ENCODE data around the gene LRP1.
A peak's percentile ranks its signal among the peaks of the same experiment; 100 is the strongest.

Gene LRP1

GRCh38 chr12:57230381-57231155 is 102.3 kb downstream of the LRP1 start:
- no peak overlapping the region for H3K27ac ChIP-seq
- H3K4me1 ChIP-seq (ENCODE audit: control insufficient read depth in 1 of 2, insufficient read depth in 1 of 2, low read depth in 1 of 2, low read length in 1 of 2), result peaks cover 29 to 36% of the 10 kb centered on the region in 2 experiments
- peaks cover 46% of the 10 kb centered on the region for H3K27me3 ChIP-seq
- no peaks in the 10 kb centered on the region for H3K9me3 ChIP-seq
- peak overlapping the region in 1 of 2 experiments; percentile 51 for H3K4me3 ChIP-seq (ENCODE audit: low read depth in 1 of 2, low read length in 1 of 2)
- TF ChIP-seq, protein P1, sequence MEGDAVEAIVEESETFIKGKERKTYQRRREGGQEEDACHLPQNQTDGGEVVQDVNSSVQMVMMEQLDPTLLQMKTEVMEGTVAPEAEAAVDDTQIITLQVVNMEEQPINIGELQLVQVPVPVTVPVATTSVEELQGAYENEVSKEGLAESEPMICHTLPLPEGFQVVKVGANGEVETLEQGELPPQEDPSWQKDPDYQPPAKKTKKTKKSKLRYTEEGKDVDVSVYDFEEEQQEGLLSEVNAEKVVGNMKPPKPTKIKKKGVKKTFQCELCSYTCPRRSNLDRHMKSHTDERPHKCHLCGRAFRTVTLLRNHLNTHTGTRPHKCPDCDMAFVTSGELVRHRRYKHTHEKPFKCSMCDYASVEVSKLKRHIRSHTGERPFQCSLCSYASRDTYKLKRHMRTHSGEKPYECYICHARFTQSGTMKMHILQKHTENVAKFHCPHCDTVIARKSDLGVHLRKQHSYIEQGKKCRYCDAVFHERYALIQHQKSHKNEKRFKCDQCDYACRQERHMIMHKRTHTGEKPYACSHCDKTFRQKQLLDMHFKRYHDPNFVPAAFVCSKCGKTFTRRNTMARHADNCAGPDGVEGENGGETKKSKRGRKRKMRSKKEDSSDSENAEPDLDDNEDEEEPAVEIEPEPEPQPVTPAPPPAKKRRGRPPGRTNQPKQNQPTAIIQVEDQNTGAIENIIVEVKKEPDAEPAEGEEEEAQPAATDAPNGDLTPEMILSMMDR (IDR thresholded peaks at IDR 0.05), result no peak
- peaks cover 21% of the 10 kb centered on the region for H3K36me3 ChIP-seq

DNA sequence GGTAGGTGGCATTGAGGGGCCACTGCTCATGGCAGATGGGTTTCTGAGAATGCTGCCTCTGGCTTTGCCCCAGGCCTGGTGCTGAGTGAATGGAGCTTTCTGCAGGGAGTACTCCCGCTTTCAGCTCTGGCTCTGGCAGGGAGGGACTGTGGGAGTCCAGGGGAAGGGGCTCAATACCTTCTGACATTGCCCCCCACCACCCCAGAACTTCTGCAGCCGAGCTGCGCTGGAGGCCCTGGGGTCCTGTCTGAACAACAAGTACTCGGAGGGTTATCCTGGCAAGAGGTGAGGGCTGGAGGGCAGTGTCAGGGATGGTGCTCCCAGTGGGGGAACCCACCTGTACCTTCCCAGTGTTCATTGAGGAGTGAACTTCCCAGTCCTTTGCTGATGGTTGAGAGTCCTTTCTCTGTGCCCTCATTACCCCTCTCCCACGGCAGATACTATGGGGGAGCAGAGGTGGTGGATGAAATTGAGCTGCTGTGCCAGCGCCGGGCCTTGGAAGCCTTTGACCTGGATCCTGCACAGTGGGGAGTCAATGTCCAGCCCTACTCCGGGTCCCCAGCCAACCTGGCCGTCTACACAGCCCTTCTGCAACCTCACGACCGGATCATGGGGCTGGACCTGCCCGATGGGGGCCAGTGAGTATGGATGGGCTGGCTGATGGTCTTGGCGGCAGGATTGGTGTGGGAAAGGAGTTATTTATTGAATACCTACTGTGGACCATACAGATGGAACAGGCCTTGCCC is 103.2 kb downstream of the LRP1 start:
- Histone ChIP-seq H3K36me3 (peaks cover 21% of the 10 kb centered on the region), H3K27ac (no peak overlapping the region), H3K9me3 (no peaks in the 10 kb centered on the region), H3K4me1 (ENCODE audit: control insufficient read depth in 1 of 2, insufficient read depth in 1 of 2, low read depth in 1 of 2, low read length in 1 of 2) (peaks cover 25 to 32% of the 10 kb centered on the region in 2 experiments), H3K27me3 (peaks cover 46% of the 10 kb centered on the region), H3K4me3 (ENCODE audit: low read depth in 1 of 2, low read length in 1 of 2) (no peak overlapping the region)
- TF ChIP-seq, protein P1 (IDR thresholded peaks at IDR 0.05), result no peak

GRCh38 chr12:57232156-57232756 is 104.0 kb downstream of the LRP1 start:
- Histone ChIP-seq H3K36me3 (peaks cover 21% of the 10 kb centered on the region), H3K27me3 (peaks cover 46% of the 10 kb centered on the region), H3K4me1 (ENCODE audit: control insufficient read depth in 1 of 2, insufficient read depth in 1 of 2, low read depth in 1 of 2, low read length in 1 of 2) (peaks cover 23 to 25% of the 10 kb centered on the region in 2 experiments), H3K27ac (no peak overlapping the region), H3K9me3 (no peaks in the 10 kb centered on the region), H3K4me3 (ENCODE audit: low read depth in 1 of 2, low read length in 1 of 2) (no peak overlapping the region)
- TF ChIP-seq, protein P1 (IDR thresholded peaks at IDR 0.05), result no peak

GRCh38 chr12:57233357-57234232 is 105.3 kb downstream of the LRP1 start:
- TF ChIP-seq, protein P1 (IDR thresholded peaks at IDR 0.05), result no peak
- H3K27me3 ChIP-seq, result peaks cover 46% of the 10 kb centered on the region
- H3K27ac ChIP-seq, result no peak overlapping the region
- peaks cover 21% of the 10 kb centered on the region for H3K36me3 ChIP-seq
- peaks cover 28 to 34% of the 10 kb centered on the region in 2 experiments for H3K4me1 ChIP-seq (ENCODE audit: control insufficient read depth in 1 of 2, insufficient read depth in 1 of 2, low read depth in 1 of 2, low read length in 1 of 2)
- no peaks in the 10 kb centered on the region for H3K9me3 ChIP-seq
- H3K4me3 ChIP-seq (ENCODE audit: low read depth in 1 of 2, low read length in 1 of 2), result no peak overlapping the region

DNA sequence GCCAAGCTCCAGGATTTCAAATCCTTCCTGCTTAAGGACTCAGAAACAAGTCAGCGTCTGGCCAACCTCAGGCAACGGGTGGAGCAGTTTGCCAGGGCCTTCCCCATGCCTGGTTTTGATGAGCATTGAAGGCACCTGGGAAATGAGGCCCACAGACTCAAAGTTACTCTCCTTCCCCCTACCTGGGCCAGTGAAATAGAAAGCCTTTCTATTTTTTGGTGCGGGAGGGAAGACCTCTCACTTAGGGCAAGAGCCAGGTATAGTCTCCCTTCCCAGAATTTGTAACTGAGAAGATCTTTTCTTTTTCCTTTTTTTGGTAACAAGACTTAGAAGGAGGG is 105.9 kb downstream of the LRP1 start:
- H3K4me3 ChIP-seq (ENCODE audit: low read depth in 1 of 2, low read length in 1 of 2), result no peak overlapping the region
- TF ChIP-seq, protein P1 (IDR thresholded peaks at IDR 0.05), result no peak
- peaks cover 30 to 35% of the 10 kb centered on the region in 2 experiments for H3K4me1 ChIP-seq (ENCODE audit: control insufficient read depth in 1 of 2, insufficient read depth in 1 of 2, low read depth in 1 of 2, low read length in 1 of 2)
- peaks cover 46% of the 10 kb centered on the region for H3K27me3 ChIP-seq
- H3K27ac ChIP-seq, result no peak overlapping the region
- no peaks in the 10 kb centered on the region for H3K9me3 ChIP-seq
- H3K36me3 ChIP-seq, result peaks cover 21% of the 10 kb centered on the region
